Astrocyte of the spinal cord (primary cell): ENCODE results near the gene GUCA2A.

Experiments used
- DNase-seq: peaks from one replicate; pipeline ENCODE4 v3.0.0; 2011; ENCODE audit warnings: low read depth, low spot score
- H3K4me3 ChIP-seq: 2 replicates; pipeline ENCODE4 v1.5.1; 2011; ENCODE audit warnings: low read depth, mild to moderate bottlenecking, low read length, moderate library complexity
- in situ Hi-C: cut with HindIII; loops from 2 replicates; pipeline ENCODE4 v1.10.0; 2017; ENCODE audit warnings: low sequenced_read_pairs
- TF ChIP-seq, protein P1 (sequence below): IDR thresholded peaks from 2 replicates; pipeline ENCODE4 v1.5.1; 2012; ENCODE audit warnings: low read depth, mild to moderate bottlenecking, low read length, inconsistent platforms

GUCA2A gene

GRCh38 chr1:42186152-42186551 lies 21.6 kb upstream of the GUCA2A start:
- in situ Hi-C loops: no loop called here
- peak; percentile 49 for DNase-seq
- no peak overlapping the region for H3K4me3 ChIP-seq
- TF ChIP-seq, protein P1, sequence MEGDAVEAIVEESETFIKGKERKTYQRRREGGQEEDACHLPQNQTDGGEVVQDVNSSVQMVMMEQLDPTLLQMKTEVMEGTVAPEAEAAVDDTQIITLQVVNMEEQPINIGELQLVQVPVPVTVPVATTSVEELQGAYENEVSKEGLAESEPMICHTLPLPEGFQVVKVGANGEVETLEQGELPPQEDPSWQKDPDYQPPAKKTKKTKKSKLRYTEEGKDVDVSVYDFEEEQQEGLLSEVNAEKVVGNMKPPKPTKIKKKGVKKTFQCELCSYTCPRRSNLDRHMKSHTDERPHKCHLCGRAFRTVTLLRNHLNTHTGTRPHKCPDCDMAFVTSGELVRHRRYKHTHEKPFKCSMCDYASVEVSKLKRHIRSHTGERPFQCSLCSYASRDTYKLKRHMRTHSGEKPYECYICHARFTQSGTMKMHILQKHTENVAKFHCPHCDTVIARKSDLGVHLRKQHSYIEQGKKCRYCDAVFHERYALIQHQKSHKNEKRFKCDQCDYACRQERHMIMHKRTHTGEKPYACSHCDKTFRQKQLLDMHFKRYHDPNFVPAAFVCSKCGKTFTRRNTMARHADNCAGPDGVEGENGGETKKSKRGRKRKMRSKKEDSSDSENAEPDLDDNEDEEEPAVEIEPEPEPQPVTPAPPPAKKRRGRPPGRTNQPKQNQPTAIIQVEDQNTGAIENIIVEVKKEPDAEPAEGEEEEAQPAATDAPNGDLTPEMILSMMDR: no peak

DNA sequence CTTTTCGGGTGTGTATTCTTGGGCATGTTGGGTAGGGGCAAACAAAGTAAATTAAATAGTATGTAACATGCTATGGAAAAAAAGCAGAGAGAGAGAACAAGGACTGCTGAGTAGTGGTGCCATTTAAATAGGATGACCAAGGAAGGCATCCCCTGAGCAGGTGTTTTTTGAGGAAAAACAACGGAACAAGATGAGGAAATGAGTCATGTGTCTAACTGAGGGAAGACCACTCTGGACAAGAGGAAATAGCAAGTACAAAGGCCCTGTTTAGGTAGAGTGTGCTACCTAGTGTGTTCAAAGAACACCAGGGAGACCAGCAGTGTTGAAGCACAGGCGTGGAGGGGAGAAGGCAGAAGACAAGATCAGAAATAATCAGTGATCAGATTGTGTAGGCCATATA lies 20.1 kb upstream of the GUCA2A start:
- TF ChIP-seq, protein P1: no peak
- in situ Hi-C loops: no loop called here
- no peak overlapping the region for H3K4me3 ChIP-seq
- no peak for DNase-seq

GRCh38 chr1:42183957-42184268 lies 19.4 kb upstream of the GUCA2A start:
- DNase-seq: no peak
- TF ChIP-seq, protein P1: no peak
- no peak overlapping the region for H3K4me3 ChIP-seq
- in situ Hi-C loops: no loop called here

- no peak overlapping the region for H3K4me3 ChIP-seq
- no peak for DNase-seq
- TF ChIP-seq, protein P1: no peak
- in situ Hi-C loops: no loop called here
These were observed 18.8 kb upstream of the GUCA2A start for GRCh38 chr1:42183210-42183956.

DNA sequence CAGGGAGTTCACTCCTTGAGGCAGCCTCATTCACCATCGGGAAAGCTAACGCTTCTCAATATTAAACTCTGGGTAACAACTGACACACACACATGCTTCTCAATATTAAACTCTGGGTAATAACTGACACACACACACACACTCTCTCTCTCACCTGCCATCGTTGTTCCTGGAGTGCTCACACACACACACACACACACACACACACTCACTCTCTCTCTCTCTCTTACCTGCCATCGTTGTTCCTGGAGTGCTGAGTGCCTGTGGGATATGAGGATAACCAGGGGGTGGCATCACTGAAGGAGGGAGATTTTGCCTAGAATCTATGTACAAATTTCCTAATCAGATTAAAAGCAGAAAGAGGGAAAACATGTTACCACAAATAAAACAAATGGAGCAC lies 17.1 kb upstream of the GUCA2A start:
- in situ Hi-C loops: no loop called here
- DNase-seq: no peak
- TF ChIP-seq, protein P1: no peak
- no peak overlapping the region for H3K4me3 ChIP-seq

- in situ Hi-C loops: no loop called here
- DNase-seq: no peak
- no peak overlapping the region for H3K4me3 ChIP-seq
- TF ChIP-seq, protein P1: no peak
These were observed 15.4 kb upstream of the GUCA2A start for GRCh38 chr1:42179900-42180329.
